Gastroesophageal sphincter (tissue), 3 donors: Measurements from ENCODE around the gene OCEL1.

Experiments
- EP300 ChIP-seq: sonication (generic); formaldehyde crosslinking; IDR thresholded peaks from one replicate; pipeline ENCODE4 v1.6.1; 2017; ENCODE audit warnings: antibody characterized with exemption, mild to moderate bottlenecking
- POLR2A ChIP-seq, 2 donors: fragments of 450-650 bp; IDR thresholded peaks; one replicate each; pipeline ENCODE4 v1.6.1; 2017; ENCODE audit warnings: antibody characterized with exemption in 2 of 2, mild to moderate bottlenecking in 2 of 2, moderate library complexity in 1 of 2
- TF ChIP-seq, protein P1 (sequence below), 4 experiments: fragments of 200-600 bp in 2 of 4; fragments of 450-650 bp in 2 of 4; sonication (generic) in 1 of 4; IDR thresholded peaks; one replicate each; pipeline ENCODE4 v1.5.1; 2017 to 2019; ENCODE audit warnings: antibody characterized with exemption in 4 of 4, mild to moderate bottlenecking in 2 of 4, moderate library complexity in 2 of 4

- TF ChIP-seq POLR2A (IDR thresholded peaks at IDR 0.05), result no peak
- TF ChIP-seq EP300, result no peak
- TF ChIP-seq, protein P1, sequence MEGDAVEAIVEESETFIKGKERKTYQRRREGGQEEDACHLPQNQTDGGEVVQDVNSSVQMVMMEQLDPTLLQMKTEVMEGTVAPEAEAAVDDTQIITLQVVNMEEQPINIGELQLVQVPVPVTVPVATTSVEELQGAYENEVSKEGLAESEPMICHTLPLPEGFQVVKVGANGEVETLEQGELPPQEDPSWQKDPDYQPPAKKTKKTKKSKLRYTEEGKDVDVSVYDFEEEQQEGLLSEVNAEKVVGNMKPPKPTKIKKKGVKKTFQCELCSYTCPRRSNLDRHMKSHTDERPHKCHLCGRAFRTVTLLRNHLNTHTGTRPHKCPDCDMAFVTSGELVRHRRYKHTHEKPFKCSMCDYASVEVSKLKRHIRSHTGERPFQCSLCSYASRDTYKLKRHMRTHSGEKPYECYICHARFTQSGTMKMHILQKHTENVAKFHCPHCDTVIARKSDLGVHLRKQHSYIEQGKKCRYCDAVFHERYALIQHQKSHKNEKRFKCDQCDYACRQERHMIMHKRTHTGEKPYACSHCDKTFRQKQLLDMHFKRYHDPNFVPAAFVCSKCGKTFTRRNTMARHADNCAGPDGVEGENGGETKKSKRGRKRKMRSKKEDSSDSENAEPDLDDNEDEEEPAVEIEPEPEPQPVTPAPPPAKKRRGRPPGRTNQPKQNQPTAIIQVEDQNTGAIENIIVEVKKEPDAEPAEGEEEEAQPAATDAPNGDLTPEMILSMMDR (IDR thresholded peaks at IDR 0.05), result no peak
Measured at GRCh38 chr19:17263712-17264640, 38.0 kb downstream of the OCEL1 start.
